Stimulated activated CD4-positive, alpha-beta T cell treated with anti-CD3 and anti-CD28 coated beads, TNF-alpha, amount 100 ng/mL, for 1 hour (primary cell): ENCODE measurements around the gene OR13C8.
"Not testable (repeated sequence)": the region's sequence is repeated elsewhere in the genome, so short reads cannot be mapped to it uniquely, and the experiment has no call there.

Experiments
- DNase-seq, 3 donors: peaks; one replicate each; pipeline ENCODE4 v3.0.0-alpha.2; 2020; ENCODE audit warnings: low read depth in 3 of 3, low spot score in 1 of 3

Gene OR13C8, protein sequence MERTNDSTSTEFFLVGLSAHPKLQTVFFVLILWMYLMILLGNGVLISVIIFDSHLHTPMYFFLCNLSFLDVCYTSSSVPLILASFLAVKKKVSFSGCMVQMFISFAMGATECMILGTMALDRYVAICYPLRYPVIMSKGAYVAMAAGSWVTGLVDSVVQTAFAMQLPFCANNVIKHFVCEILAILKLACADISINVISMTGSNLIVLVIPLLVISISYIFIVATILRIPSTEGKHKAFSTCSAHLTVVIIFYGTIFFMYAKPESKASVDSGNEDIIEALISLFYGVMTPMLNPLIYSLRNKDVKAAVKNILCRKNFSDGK

DNA sequence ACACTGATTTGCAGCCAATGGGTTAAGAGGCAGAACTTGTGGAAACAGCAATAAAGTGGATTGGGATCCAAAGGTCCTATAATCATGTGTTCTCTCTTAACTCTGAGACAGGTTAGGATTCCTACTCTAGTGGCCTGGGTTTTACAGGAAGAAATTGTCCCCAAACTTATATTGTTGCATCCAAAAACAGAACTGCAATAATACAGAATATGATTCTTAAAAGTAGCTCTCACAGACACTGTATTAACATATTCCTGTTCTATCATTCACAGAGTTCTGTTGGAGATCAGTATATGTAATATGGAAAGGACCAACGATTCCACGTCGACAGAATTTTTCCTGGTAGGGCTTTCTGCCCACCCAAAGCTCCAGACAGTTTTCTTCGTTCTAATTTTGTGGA is at the start of gene OR13C8:
Gene OR13C8, plus strand, starts transcription at position 301 of the 400 bp plus-strand sequence. Its CDS starts 0 bp downstream, at position 301.
- DNase-seq, result no peak

DNA sequence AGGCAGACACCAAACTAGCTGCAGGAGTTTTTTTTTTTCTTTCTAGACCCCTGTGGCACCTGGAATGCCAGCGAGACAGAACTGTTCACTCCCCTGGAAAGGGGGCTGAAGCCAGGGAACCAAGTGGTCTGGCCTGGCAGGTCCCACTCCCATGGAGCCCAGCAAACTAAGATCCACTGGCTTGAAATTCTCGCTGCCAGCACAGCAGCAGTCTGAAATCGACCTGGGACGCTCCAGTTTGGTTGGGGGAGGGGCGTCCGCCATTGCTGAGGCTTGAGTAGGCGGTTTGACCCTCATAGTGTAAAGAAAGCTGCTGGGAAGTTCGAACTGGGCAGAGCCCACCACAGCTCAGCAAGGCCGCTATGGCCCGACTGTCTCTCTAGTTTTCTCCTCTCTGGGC is 48.7 kb upstream of the OR13C8 start:
- DNase-seq, result not testable (repeated sequence)

DNA sequence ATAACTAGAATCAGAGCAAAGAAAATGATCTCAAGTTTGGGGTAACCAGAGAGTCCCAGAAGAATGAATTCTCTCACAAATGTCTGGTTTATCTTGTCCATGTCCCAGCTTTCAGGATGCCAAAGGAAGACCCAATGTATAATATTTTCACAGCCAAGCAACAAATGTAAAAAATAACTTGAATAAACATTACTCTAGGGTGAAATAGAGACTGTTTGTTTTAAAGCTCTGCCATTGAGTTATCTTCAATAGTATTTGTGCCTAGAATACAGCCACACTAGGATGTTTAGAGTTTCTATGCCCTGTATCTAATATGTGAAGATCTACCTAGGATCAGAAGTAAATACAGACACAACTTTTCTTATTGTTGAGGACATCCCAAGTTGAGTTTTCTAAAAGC is 41.9 kb upstream of the OR13C8 start, which contains the start of gene OR13C4:
Gene OR13C4, minus strand, starts transcription at position 101 of the 400 bp plus-strand sequence. Its CDS starts 0 bp downstream, at position 101.
- DNase-seq, result no peak

DNA sequence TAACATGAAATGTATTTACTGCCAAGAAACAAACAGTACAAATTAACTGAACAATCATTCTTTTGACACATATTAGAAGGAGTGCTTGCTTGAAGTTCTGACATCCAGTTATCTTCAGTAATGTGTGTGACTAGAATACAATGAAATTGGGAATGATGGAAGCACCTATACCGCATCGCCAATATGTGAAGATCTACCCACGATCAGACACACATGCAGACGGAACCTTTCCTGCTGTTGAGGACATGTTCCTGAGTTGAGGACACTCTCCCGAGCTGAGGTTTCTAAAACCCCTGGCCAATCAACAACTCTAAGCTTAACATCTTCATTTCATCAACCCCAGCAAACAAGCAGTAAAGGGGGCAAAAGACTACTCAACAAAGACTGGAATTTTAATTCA is 32.2 kb upstream of the OR13C8 start, which contains the start of gene OR13C3:
Gene OR13C3, minus strand, starts transcription at position 101 of the 400 bp plus-strand sequence. CDS start 133 bp downstream, outside the sequence.
- no peak for DNase-seq

DNA sequence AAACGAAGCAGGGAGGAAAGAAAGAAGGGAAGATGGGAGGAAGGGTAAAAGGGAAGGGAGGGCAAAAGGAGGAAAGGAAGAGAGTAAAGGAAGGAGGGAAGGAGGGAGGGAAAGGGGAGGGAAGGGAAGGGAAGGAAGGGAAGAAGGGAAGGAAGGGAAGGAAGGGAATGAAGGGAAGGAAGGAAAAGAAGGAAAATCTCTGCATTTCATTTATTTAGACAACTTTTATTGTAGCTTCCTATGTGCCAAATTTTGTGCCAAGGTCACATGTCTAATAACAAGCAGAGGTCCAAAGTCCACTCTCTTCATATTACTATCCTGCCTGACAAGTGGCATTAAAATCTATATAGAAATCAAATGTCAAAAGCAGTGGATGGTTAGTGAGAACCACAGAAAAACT is 29.7 kb upstream of the OR13C8 start:
- DNase-seq, result no peak

DNA sequence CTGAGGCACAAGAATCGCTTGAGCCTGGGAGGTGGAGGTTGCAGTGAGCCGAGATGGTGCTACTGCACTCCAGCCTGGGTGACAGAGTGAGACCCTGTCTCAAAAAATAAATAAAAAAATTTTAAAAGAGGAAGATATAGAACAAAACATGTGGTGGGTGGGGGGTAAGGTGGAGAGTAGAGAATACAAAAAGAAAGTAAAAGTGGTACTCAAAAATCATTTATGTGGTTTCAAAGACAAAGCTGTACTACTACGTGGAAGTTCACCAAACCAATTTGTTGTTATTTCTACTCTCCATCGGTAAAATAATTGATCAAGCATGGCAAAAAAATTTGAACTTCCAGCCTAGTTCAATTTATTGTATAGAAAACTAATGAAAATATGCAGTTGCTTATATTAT is 24.3 kb upstream of the OR13C8 start:
- no peak for DNase-seq

DNA sequence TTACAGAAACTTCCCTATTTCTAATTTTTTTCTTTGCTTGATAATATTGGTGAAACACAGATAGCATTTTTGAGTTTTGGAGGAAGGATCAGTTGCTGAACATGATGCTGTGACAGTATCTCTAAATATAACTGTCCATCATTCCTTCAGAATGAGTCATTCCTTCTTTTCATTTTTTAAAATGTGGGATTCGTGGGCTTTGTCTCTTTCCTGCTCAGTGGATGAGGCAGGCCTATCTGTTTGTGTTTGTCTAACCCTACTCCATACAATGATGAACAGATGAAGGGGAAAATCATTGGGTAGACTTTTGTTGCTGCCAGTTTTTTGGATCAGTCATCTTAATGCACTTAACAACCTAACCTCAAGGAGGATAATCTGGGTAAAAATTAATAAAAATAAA is 15.7 kb upstream of the OR13C8 start:
- no peak for DNase-seq

DNA sequence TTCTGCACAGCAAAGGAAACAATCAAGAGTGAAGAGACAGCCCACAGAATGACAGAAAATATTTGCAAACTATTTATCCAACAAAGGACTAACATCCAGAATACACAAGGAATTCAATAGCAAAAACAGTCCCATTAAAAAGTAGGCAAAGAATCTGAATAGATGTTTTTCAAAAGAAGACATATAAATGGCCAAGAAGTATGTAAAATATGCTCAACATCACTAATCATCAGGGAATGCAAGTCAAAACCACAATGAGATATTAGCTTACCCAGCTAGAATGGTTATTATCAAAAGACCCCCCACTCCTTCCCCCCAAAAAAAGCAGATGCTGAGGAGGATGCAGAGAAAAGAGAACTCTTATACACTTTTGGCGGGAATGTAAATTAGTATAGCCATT is 13.4 kb upstream of the OR13C8 start:
- DNase-seq, result no peak

DNA sequence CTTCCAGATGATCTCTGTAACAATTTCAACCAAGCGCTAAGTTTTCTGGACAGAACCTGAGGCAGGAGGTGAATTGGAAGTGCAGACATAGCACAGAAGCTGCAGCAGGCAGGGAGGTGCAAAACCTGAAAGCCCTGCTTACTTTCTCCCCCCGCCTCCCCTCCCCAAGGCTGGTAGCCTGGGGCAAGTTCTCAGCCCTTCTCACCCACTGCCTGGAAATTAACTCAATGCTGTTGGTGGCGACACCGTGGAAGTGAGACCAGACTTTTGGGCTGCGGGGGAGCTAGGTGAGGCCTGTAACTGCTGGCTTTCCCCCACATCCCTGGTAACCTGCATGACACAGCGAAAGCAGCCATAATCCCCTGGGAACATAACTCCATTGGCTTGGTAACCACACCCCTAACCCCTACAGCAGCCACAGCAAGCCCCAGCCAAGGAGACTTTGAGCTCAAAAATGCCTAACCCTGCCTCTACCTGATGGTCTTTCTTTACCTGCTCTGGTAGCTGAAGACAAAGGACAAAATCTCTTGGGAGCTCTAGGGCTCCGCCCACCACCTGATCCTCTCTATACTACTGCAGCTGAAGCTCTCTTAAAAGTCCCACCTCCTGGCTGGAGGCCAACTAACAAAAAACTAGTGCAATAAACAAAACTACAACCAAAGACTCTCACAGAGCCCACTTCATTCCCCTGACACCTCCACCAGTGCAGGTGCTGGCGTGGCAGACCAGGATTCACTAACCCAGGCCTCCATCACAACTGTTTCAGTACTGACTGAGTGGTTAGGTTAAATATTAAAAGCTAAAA is 11.9 kb upstream of the OR13C8 start:
- no peak for DNase-seq

DNA sequence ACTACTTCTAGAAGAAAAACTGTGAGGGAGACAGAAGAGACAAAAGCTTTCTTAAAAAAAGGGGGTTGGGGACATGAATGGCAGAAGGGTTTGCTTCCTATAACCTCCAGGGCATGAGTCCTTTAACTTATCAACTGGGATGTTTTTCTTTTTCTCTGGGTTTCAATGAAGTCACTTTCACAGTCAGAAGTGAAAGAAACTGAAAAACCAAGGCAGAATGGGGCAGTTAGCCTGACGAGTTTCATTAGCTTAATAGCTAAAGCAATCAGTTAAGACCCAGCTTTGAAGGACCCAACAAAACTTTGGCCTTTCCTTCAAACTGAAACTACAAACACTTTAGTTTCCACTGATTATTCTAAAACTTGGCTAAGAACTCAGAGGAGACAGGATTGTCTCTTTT is 4.6 kb upstream of the OR13C8 start:
- no peak for DNase-seq

DNA sequence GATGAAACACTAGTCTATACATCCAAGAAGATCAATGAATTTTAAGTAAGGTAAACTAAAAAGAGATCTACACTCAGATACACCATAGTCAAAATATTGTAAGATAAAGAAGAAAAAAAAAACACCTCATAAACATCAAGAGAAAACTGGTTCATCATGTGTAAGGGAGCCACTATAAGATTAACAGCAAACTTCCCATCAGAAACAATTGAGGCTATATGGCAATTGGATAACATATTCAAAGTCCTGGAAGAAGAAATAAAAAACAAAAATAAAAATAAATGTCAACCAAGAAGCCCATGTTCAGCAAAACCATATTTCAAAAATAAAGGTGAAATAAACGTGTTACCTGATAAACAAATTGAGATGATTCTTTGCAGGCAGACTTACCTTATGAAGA is 3.6 kb downstream of the OR13C8 start:
- no peak for DNase-seq

DNA sequence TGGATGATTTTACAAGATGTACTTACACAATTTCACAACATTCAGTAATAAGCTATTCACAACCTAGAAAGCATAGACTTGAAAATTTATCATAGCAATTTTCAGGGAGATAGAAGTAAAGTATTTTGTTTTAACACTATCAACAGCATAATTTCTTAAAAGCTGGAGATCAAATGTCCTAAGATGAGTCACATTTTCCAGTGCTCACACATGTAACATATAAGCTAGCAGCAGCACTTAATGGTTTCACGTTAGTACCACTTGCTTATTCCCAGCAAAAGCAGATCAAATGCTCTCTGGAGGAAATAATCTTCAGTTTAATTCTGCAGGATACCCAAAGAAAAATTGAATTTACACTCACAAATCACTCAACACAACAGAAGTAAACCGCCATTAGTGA is 6.5 kb downstream of the OR13C8 start:
- DNase-seq, result no peak

DNA sequence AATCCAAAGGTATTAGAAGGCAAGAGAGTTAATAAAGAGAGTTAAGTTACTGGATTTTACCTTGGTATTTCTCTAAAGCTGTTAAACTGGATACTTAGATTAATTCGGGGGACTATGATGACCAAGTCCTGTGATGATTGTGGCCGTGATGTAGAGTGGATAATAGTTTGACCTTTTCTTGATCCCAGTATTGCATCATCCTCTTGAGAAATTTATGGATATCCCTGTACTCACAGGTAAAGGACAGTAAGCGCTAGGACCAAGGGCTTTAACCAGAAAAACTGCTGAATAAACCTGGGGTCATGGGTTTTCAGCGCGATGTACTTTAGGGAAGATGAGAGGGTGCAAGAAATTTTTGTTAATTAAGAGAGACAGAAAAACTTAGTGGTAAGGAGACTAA is 8.3 kb downstream of the OR13C8 start:
- DNase-seq, result no peak

DNA sequence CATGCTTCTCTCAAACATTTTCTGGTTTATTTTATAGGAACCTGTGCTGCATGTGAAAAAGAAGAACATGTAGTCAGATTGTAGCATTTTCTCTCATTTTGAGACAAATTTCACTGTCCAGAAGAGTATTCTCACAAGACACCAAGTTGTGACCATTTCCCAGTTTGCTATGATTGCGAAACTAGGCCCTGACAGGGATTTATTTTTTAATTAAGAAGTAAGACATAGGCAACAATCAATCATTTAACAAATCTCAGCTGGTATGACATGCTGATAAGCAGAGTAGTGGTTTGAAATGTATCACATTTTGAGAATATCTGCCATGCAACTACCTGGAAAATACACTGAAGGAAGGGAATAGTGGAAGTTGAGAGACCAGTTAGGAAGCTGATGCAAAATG is 11.6 kb downstream of the OR13C8 start:
- no peak for DNase-seq

DNA sequence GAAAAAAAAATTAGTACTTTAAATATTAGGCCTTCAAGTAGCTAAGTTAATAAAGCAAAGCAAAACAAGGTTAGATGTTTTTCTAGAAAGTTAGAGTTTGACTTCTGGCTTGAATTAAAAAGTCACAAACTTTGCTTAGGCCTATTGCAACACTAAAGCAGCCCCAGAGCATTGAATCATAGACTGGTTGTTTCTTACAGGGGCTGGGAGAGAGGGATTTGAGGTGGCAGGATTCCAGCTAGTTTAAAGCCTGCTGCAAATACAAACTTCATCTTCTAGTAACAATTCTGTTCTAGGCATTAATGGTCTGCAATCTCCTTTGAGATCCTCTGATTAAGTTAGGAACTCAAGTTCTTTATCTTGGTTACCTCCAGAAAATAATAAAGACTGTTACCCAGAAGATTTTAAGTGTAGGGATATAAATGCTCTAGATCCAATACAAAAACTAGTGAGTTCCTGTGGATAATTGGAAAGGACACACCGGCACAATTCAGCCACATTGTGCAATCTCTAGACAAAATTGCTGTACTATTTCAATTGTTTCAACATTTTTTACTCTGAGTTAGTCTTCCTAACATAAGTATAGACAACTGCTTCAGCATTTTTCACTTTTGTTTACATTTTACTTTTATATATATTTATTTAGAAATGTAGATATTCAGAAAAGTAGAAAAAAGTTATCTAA is 17.7 kb downstream of the OR13C8 start:
- DNase-seq, result no peak

DNA sequence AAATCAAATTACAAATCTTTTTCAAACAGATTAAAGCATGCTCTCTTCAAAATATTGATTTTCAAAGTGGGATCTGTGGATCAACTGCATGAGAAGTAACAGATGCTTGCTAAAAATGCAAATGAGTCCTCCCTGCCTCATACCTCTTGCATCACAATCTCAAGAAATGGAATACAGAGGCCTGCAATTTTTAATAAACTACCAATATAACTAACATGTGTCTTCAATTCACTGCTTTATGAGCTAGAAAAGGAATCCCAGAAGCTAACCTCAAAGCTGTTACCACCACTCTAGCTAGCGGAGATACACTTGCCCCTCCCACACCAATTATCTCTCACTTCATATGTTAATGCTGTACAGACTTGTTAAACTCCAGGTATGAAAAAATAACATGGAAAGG is 20.7 kb downstream of the OR13C8 start:
- no peak for DNase-seq

DNA sequence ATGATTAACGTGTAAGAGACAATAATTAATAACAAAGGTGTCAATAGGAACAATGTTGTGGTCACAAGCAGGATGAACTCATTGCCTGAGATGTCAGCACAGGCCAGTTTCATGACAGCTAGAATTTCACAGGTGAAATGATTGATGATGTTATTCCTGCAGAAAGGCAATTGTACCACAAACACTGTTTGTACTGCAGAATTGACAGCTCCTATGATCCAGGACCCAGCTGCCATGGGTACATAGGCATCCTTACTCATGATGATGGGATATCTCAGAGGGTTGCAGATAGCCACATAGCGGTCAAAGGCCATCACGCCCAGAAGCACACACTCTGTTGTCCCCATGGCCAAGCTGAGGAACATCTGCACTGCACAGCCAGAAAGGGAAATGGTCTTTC is 29.8 kb downstream of the OR13C8 start:
- DNase-seq, result not testable (repeated sequence)

DNA sequence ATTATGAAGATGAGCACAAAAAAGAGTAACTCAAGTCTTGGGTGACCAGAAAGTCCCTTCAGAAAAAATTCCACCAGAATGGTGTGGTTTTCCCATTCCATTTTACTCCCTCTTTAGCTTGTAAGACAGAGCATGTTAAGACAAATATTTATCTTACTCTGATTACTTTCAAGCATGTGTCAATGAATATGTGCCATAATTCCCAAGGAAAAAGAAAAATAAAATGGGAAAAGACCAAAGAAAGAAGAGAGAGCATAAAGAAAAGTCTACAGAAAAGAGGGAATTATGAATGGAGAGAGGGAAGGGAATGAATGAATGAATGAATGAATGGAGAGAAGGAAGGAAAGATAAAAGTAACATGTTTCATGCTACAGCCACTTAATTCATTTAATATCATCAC is 30.3 kb downstream of the OR13C8 start, which contains the start of gene OR13C5:
Gene OR13C5, minus strand, starts transcription at position 101 of the 400 bp plus-strand sequence. Its CDS starts 0 bp downstream, at position 101.
- not testable (repeated sequence) for DNase-seq

DNA sequence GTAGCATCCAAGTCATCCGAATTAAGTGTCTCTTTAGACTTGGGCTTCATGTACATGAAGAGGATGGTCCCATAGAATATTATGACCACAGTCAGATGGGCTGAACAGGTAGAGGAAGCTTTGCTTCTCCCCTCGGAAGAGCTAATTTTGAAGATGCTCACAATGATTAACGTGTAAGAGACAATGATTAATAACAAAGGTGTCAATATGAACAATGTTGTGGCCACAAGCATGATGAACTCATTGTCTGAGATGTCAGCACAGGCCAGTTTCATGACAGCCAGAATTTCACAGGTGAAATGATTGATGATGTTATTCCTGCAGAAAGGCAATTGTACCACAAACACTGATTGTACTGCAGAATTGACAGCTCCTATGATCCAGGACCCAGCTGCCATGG is 35.8 kb downstream of the OR13C8 start:
- no peak for DNase-seq

DNA sequence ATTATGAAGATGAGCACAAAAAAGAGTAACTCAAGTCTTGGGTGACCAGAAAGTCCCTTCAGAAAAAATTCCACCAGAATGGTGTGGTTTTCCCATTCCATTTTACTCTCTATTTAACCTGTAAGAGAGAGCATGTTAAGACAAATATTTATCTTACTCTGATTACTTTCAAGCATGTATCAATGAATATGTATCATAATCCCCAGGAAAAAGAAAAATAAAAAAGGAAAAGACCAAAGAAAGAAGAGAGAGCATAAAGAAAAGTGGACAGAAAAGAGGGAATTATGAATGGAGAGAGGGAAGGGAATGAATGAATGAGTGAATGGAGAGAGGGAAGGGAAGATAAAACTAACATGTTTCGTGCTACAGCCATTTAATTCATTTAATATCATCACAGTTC is 36.6 kb downstream of the OR13C8 start, which contains the start of gene OR13C2:
Gene OR13C2, minus strand, starts transcription at position 101 of the 400 bp plus-strand sequence. Its CDS starts 0 bp downstream, at position 101.
- not testable (repeated sequence) for DNase-seq

DNA sequence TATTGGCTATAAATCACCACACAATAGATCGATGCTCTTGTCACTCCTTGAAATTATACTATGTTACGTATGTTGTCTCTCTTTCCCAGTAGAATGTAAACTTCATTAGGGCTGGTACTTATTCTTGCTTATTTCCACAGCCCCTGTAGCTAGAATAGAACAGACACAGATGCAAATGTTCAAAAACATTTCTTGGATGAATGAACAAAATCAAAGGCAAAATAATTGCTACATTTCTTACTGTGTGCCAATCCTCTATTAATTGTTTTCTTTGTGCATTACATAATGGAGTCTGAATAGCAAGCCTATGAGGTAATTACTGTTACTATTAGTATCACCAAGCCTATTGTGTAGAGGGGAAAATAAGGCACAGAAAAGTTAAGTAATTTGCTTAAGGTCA is 37.2 kb downstream of the OR13C8 start:
- DNase-seq, result no peak
